Gastroesophageal sphincter (tissue), 3 donors: Measurements from ENCODE around the gene GABBR1.

ENCODE experiments used
- CTCF ChIP-seq, 4 experiments: fragments of 200-600 bp in 2 of 4; fragments of 450-650 bp in 2 of 4; sonication (generic) in 1 of 4; IDR thresholded peaks; one replicate each; pipeline ENCODE4 v1.5.1; 2017 to 2019; ENCODE audit warnings: antibody characterized with exemption in 4 of 4, mild to moderate bottlenecking in 2 of 4, moderate library complexity in 2 of 4
- EP300 ChIP-seq: sonication (generic); formaldehyde crosslinking; IDR thresholded peaks from one replicate; pipeline ENCODE4 v1.6.1; 2017; ENCODE audit warnings: antibody characterized with exemption, mild to moderate bottlenecking
- POLR2A ChIP-seq, 2 donors: fragments of 450-650 bp; IDR thresholded peaks; one replicate each; pipeline ENCODE4 v1.6.1; 2017; ENCODE audit warnings: antibody characterized with exemption in 2 of 2, mild to moderate bottlenecking in 2 of 2, moderate library complexity in 1 of 2
- POLR2AphosphoS5 ChIP-seq: sonication (generic); formaldehyde crosslinking; IDR thresholded peaks from one replicate; pipeline ENCODE4 v1.6.1; 2017; ENCODE audit warnings: antibody characterized with exemption

GRCh38 chr6:29593199-29593855 is 39.7 kb downstream of the GABBR1 start:
- TF ChIP-seq CTCF (IDR thresholded peaks at IDR 0.05) (no peak), POLR2AphosphoS5 (no peak), POLR2A (IDR thresholded peaks at IDR 0.05) (no peak), EP300 (no peak)
